ENCODE results near the gene DPH5.

DNA sequence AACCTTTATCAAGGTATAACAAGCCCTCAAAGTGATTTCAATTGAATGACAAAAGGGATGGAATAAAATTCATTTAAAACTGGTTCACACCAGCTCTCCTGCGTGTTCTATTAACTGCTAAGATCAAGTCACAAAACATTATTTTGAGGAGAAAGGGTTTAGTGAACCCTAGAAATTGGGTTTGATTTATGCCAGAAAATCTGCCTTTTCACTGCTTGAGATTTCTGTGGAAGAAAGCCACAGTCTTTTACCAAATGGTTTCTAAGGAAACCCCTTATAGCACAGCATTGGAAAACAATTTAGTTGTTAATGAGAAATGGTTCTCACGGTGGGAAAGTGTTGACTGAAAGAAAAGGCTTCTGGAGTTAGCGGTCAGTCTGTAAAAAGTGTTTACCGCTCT, 43.6 kb upstream of the DPH5 start:
- no peak for TF ChIP-seq EZH2phosphoT487 (conservative IDR thresholded peaks at IDR 0.05; ENCODE audit: low read length)
- TF ChIP-seq, protein P1, sequence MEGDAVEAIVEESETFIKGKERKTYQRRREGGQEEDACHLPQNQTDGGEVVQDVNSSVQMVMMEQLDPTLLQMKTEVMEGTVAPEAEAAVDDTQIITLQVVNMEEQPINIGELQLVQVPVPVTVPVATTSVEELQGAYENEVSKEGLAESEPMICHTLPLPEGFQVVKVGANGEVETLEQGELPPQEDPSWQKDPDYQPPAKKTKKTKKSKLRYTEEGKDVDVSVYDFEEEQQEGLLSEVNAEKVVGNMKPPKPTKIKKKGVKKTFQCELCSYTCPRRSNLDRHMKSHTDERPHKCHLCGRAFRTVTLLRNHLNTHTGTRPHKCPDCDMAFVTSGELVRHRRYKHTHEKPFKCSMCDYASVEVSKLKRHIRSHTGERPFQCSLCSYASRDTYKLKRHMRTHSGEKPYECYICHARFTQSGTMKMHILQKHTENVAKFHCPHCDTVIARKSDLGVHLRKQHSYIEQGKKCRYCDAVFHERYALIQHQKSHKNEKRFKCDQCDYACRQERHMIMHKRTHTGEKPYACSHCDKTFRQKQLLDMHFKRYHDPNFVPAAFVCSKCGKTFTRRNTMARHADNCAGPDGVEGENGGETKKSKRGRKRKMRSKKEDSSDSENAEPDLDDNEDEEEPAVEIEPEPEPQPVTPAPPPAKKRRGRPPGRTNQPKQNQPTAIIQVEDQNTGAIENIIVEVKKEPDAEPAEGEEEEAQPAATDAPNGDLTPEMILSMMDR (IDR thresholded peaks at IDR 0.05; ENCODE audit: insufficient read depth, low read length, poor library complexity, severe bottlenecking): no peak

Data from SU-DHL-6 (cell line).